Activated CD4-positive, alpha-beta T cell treated with anti-CD3 and anti-CD28 coated beads for 36 hours (primary cell): ENCODE results near the gene ARL8B. TPM values are rescaled to one million over a fixed set of nuclear protein-coding genes. Genes with fewer than 3 reads are reported as not detected.

Experiments used
- ATAC-seq: fragments of 200-7000 bp; cut with Tn5 transposase; one replicate; pipeline ENCODE4 v1.10.0; 2021; ENCODE audit warnings: mild to moderate bottlenecking, moderate library complexity
- CTCF ChIA-PET: fragments of 350-600 bp; sonication (Branson Sonifier 250); formaldehyde crosslinking; loops from one replicate; lab custom pipeline; 2021; ENCODE audit warnings: antibody characterized with exemption; lab: Charles Lee
- POLR2A ChIA-PET: fragments of 350-600 bp; sonication (Branson Sonifier 250); formaldehyde crosslinking; loops from one replicate; lab custom pipeline; 2021; ENCODE audit warnings: antibody characterized with exemption, inconsistent platforms; lab: Charles Lee
- DNase-seq: peaks from one replicate; pipeline ENCODE4 v3.0.0-alpha.2; 2020
- H3K27ac Mint-ChIP-seq: one replicate; pipeline ENCODE4 v1.8.0; 2021; ENCODE audit warnings: mixed read lengths
- H3K27me3 Mint-ChIP-seq: one replicate; pipeline ENCODE4 v1.8.0; 2021; ENCODE audit warnings: mixed read lengths
- H3K36me3 Mint-ChIP-seq: one replicate; pipeline ENCODE4 v1.8.0; 2021; ENCODE audit warnings: low read depth, mixed read lengths
- H3K4me1 Mint-ChIP-seq: one replicate; pipeline ENCODE4 v1.8.0; 2021; ENCODE audit warnings: mixed read lengths
- H3K4me3 Mint-ChIP-seq: one replicate; pipeline ENCODE4 v1.8.0; 2021; ENCODE audit warnings: mild to moderate bottlenecking, moderate library complexity, mixed read lengths
- H3K9me3 Mint-ChIP-seq: one replicate; pipeline ENCODE4 v1.8.0; 2021; ENCODE audit warnings: low read depth, mixed read lengths
- intact Hi-C, 2 experiments: fragments of 100-400 bp; cut with DNase I in 1 of 2; cut with micrococcal nuclease in 1 of 2; formaldehyde crosslinking; loops; one replicate each; pipeline versions ENCODE4 v1.14.2 to v1.15.1; 2022 to 2024; cut with DNase I, micrococcal nuclease
- total RNA-seq, 2 experiments: library from RNA; stranded (reverse); gene quantifications; one replicate each; pipeline ENCODE4 v1.2.3, GENCODE V29; 2021

ARL8B gene
- total RNA-seq, 2 experiments from 2014 or later, result 44.7 to 45.1 TPM

DNA sequence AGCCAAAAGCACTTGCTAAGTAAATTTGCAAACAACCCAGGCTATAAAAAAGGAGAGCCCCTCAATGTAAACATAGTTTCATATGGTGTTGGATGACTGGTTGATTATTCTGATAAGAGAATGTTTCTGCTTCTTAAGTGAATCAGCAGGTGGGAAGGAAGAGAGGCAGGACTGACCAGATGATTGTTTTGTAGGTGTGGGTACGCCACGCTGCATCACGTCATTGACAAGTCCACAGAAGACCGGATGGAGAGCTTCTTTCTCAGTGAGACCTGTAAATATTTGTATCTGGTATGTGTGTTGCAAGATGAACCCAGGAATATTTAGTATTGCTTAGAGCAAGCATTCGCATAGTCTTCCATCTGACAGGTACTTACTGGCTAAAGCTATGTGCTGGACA lies 88.8 kb downstream of the ARL8B start:
- POLR2A ChIA-PET, result no interaction called here
- CTCF ChIA-PET, result no interaction called here

GRCh38 chr3:5212628-5213573 lies 90.8 kb downstream of the ARL8B start:
- peak overlapping the region; percentile 74 for H3K27ac Mint-ChIP-seq
- H3K9me3 Mint-ChIP-seq, result no peaks in the 10 kb centered on the region
- peak; percentile 57 for ATAC-seq
- H3K36me3 Mint-ChIP-seq, result peaks cover 88% of the 10 kb centered on the region
- H3K27me3 Mint-ChIP-seq, result no peaks in the 10 kb centered on the region
- H3K4me1 Mint-ChIP-seq, result peaks cover 15% of the 10 kb centered on the region
- intact Hi-C loops, result no loop called here
- ChIA-PET CTCF (interaction anchor here (0.6 kb wide), 1 partner anchor 9 kb away, joined by 3 read pairs; no protein-coding TSS in a partner anchor), POLR2A (interaction anchor here (0.7 kb wide), 1 partner anchor 154 kb away, joined by 4 read pairs; no protein-coding TSS in a partner anchor)
- no peak overlapping the region for H3K4me3 Mint-ChIP-seq
- peak; percentile 27 for DNase-seq

More for the DNA sequence above, 88.8 kb downstream of the ARL8B start:
- H3K4me1 Mint-ChIP-seq, result peaks cover 19% of the 10 kb centered on the region
- ATAC-seq (no peak), DNase-seq (no peak)
- no peak overlapping the region for H3K4me3 Mint-ChIP-seq
- no peak overlapping the region for H3K27ac Mint-ChIP-seq
- no peaks in the 10 kb centered on the region for H3K27me3 Mint-ChIP-seq
- H3K9me3 Mint-ChIP-seq, result no peaks in the 10 kb centered on the region
- H3K36me3 Mint-ChIP-seq, result peaks cover 93% of the 10 kb centered on the region
- intact Hi-C loops, result no loop called here

GRCh38 chr3:5213574-5213966 lies 91.5 kb downstream of the ARL8B start:
- no peak overlapping the region for H3K4me3 Mint-ChIP-seq
- peaks cover 88% of the 10 kb centered on the region for H3K36me3 Mint-ChIP-seq
- DNase-seq (no peak), ATAC-seq (peak; percentile 10)
- H3K4me1 Mint-ChIP-seq, result peaks cover 15% of the 10 kb centered on the region
- ChIA-PET POLR2A (no interaction called here), CTCF (no interaction called here)
- no peaks in the 10 kb centered on the region for H3K9me3 Mint-ChIP-seq
- H3K27me3 Mint-ChIP-seq, result no peaks in the 10 kb centered on the region
- peak overlapping the region; percentile 74 for H3K27ac Mint-ChIP-seq
- intact Hi-C loops, result no loop called here

GRCh38 chr3:5214352-5214751 lies 92.3 kb downstream of the ARL8B start:
- peaks cover 85% of the 10 kb centered on the region for H3K36me3 Mint-ChIP-seq
- H3K4me3 Mint-ChIP-seq, result no peak overlapping the region
- intact Hi-C loops, result no loop called here
- POLR2A ChIA-PET, result no interaction called here
- DNase-seq, result no peak
- peak overlapping the region; percentile 7 for H3K27ac Mint-ChIP-seq
- H3K4me1 Mint-ChIP-seq, result peaks cover 14% of the 10 kb centered on the region
- no peaks in the 10 kb centered on the region for H3K27me3 Mint-ChIP-seq
- CTCF ChIA-PET, result no interaction called here
- ATAC-seq, result no peak
- H3K9me3 Mint-ChIP-seq, result no peaks in the 10 kb centered on the region

GRCh38 chr3:5217824-5218595 lies 95.9 kb downstream of the ARL8B start:
- H3K27ac Mint-ChIP-seq, result peak overlapping the region; percentile 30
- DNase-seq, result no peak

DNA sequence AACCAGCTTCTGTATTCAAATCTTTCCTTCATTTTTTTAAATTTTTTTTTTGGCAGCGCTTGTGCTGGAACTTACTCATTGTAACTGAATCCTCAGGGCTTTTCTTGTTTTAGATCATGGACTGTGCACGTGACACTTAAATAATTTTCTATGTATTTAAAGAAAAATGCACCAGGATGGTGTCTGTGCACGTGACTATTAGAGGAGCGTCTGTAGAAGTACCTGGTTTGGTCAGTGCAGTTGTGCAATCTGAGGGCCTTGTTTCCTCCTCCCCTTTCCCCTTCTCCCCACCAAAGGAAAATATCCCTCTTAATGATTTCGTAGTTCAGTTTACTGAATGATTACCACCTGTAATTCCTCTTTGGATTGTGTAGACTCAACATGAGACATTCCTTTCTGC lies 96.7 kb downstream of the ARL8B start:
- peak overlapping the region; percentile 30 for H3K27ac Mint-ChIP-seq
- ATAC-seq (no peak), DNase-seq (no peak)
- intact Hi-C loops, result no loop called here
- H3K4me3 Mint-ChIP-seq, result no peak overlapping the region
- no peaks in the 10 kb centered on the region for H3K27me3 Mint-ChIP-seq
- H3K4me1 Mint-ChIP-seq, result peaks cover 5% of the 10 kb centered on the region
- POLR2A ChIA-PET, result interaction anchor here (0.6 kb wide), 1 partner anchor 31 kb away, joined by 4 read pairs; the partner anchor contains the start of gene EDEM1
- CTCF ChIA-PET, result interaction anchor here (1.0 to 1.3 kb wide), 2 partner anchors 8 to 15 kb away, joined by 3 to 5 read pairs; no protein-coding TSS in a partner anchor
- no peaks in the 10 kb centered on the region for H3K9me3 Mint-ChIP-seq
- H3K36me3 Mint-ChIP-seq, result peaks cover 48% of the 10 kb centered on the region

More at GRCh38 chr3:5217824-5218595, 95.9 kb downstream of the ARL8B start:
- Mint-ChIP-seq H3K4me1 (peaks cover 7% of the 10 kb centered on the region), H3K9me3 (no peaks in the 10 kb centered on the region), H3K27me3 (no peaks in the 10 kb centered on the region), H3K36me3 (peaks cover 55% of the 10 kb centered on the region), H3K4me3 (no peak overlapping the region)
- POLR2A ChIA-PET, result interaction anchor here (0.6 kb wide), 2 partner anchors 30 to 49 kb away, joined by 4 to 8 read pairs; partner anchors contain the start of gene EDEM1
- intact Hi-C loops, result no loop called here
- ATAC-seq, result no peak
- CTCF ChIA-PET, result interaction anchor here (1.3 kb wide), 1 partner anchor 9 kb away, joined by 5 read pairs; no protein-coding TSS in a partner anchor

DNA sequence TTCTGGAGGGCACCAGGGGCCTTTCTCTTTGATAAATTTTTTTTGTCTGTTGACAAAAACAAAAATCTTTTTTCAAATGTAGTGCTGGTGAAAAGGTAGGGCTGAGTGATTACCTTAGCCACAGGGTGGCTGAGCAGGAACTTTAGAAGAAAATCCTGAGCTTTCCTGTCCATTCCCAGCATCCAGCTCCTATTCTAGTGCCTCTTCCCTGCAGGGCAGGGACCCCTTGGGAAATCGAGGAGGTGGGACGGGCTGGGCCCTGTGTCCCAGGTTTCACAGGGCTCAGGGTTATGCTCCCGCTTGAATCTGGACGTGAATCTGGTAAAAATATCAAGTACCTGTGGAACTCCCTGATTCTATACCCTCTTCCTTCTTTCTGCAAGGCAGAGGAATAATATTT lies 97.1 kb downstream of the ARL8B start:
- Mint-ChIP-seq H3K4me3 (no peak overlapping the region), H3K27me3 (no peaks in the 10 kb centered on the region), H3K36me3 (peaks cover 45% of the 10 kb centered on the region), H3K27ac (no peak overlapping the region), H3K4me1 (peaks cover 5% of the 10 kb centered on the region), H3K9me3 (no peaks in the 10 kb centered on the region)
- ChIA-PET CTCF (interaction anchor here (1.0 to 1.3 kb wide), 2 partner anchors 8 to 16 kb away, joined by 3 to 5 read pairs; no protein-coding TSS in a partner anchor), POLR2A (no interaction called here)
- DNase-seq (no peak), ATAC-seq (no peak)
- intact Hi-C loops, result no loop called here

GRCh38 chr3:5220193-5220592 lies 98.1 kb downstream of the ARL8B start:
- Mint-ChIP-seq H3K9me3 (no peaks in the 10 kb centered on the region), H3K27ac (peak overlapping the region; percentile 42), H3K4me3 (no peak overlapping the region), H3K4me1 (peaks cover 5% of the 10 kb centered on the region), H3K36me3 (peaks cover 36% of the 10 kb centered on the region), H3K27me3 (no peaks in the 10 kb centered on the region)
- ChIA-PET CTCF (interaction anchor here (1.0 kb wide), 1 partner anchor 84 kb away, joined by 3 read pairs; no protein-coding TSS in a partner anchor), POLR2A (no interaction called here)
- intact Hi-C loops, result no loop called here
- DNase-seq (no peak), ATAC-seq (peak; percentile 18)

DNA sequence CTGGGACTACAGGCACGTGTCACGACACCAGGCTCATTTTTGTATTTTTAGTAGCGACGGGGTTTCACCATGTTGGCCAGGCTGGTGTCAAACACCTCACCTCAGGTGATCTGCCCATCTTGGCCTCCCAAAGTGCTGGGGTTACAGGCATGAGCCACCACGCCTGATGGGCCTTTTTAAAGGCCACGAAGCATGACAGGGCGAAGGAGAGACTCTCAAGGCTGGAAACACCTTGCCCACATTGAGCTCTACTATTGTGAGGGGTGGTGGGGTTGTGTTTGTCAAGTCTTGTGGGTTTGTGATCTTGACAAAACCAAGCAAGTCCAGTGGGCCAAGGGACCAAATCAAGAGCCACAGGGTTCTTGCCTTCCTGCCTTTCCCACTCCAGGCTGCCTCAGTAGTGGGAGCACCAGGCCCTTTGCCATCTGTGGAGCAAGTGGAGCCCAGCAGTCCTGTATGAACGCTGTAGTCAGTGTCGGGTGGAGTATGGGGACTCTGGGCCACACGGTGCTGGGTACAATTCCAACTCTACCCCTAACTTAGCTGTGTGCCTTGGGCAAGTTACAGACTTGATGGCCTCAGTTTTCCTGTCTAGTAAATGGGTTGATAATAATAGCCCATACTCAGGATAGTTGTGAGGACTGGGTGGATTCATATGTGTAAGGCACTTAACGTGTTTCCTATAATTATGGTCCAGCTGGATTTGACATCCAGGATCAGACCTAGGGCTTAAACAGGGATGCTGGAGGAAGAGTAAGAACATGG lies 98.8 kb downstream of the ARL8B start:
- H3K4me1 Mint-ChIP-seq, result peaks cover 5% of the 10 kb centered on the region
- peaks cover 30% of the 10 kb centered on the region for H3K36me3 Mint-ChIP-seq
- no peak for DNase-seq
- ATAC-seq, result peak; percentile 23
- H3K9me3 Mint-ChIP-seq, result no peaks in the 10 kb centered on the region
- CTCF ChIA-PET, result interaction anchor here (1.0 kb wide), 1 partner anchor 85 kb away, joined by 3 read pairs; no protein-coding TSS in a partner anchor
- no peak overlapping the region for H3K27ac Mint-ChIP-seq
- intact Hi-C loops, result no loop called here
- POLR2A ChIA-PET, result no interaction called here
- H3K27me3 Mint-ChIP-seq, result no peaks in the 10 kb centered on the region
- H3K4me3 Mint-ChIP-seq, result no peak overlapping the region

DNA sequence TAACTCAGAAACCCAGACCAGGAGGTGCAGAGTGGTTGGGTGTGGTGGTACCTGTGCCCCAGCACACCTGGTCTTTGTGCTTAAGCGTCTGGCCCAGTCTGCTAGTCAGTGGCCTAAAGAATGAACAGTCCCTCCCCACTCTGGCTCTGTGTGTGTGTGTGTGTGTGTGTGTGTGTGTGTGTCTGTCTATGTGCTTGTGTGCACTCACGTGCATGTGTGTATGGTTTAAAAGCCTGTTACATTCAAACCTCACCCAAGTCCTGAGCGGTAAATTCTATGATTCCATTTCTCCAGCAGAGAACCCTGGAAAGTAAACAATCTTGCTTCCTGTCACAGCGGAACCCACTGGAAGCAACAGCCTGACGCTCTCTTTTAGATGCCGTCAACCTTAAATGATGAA lies 99.6 kb downstream of the ARL8B start:
- intact Hi-C loops, result no loop called here
- CTCF ChIA-PET, result interaction anchor here (0.6 to 0.9 kb wide), 2 partner anchors 29 to 51 kb away, joined by 3 read pairs; no protein-coding TSS in a partner anchor
- Mint-ChIP-seq H3K4me3 (no peak overlapping the region), H3K4me1 (peaks cover 5% of the 10 kb centered on the region), H3K27me3 (no peaks in the 10 kb centered on the region), H3K36me3 (peaks cover 25% of the 10 kb centered on the region), H3K9me3 (no peaks in the 10 kb centered on the region), H3K27ac (no peak overlapping the region)
- POLR2A ChIA-PET, result no interaction called here
- DNase-seq (no peak), ATAC-seq (no peak)
